PC-9 (cell line): ENCODE data around the gene LMTK3. TPM values are rescaled to one million over a fixed set of nuclear protein-coding genes. Genes with fewer than 3 reads are reported as not detected.
"Not testable (repeated sequence)": the region's sequence is repeated elsewhere in the genome, so short reads cannot be mapped to it uniquely, and the experiment has no call there.

ENCODE experiments used
- BruUV-seq: library from RNA; stranded (reverse); fragments of 400-500 nt; replicated peaks from 2 replicates; lab custom pipeline; 2021; lab: Mats Ljungman, UMichigan
- CTCF ChIA-PET: fragments of 300-600 bp; sonication (Branson Sonifier 250); formaldehyde crosslinking; loops from one replicate; lab custom pipeline; 2022; ENCODE audit warnings: antibody characterized with exemption; lab: Charles Lee
- POLR2A ChIA-PET: fragments of 300-600 bp; sonication (Branson Sonifier 250); formaldehyde crosslinking; loops from one replicate; lab custom pipeline; 2022; ENCODE audit warnings: antibody characterized with exemption; ENCODE audit not compliant: unreplicated experiment; lab: Charles Lee
- DNase-seq, 2 experiments: peaks; one replicate each; pipeline versions ENCODE4 v3.0.0 to v3.0.0-alpha.2; 2015 to 2022; ENCODE audit warnings: mixed read lengths in 1 of 2
- H2AFZ ChIP-seq: fragments of 200-600 bp; sonication (generic); 2 replicates; pipeline ENCODE4 v1.8.1; 2017; ENCODE audit warnings: antibody characterized with exemption
- H3F3A ChIP-seq: fragments of 200-600 bp; sonication (generic); 2 replicates; pipeline ENCODE4 v1.8.1; 2017; ENCODE audit warnings: antibody characterized with exemption, mild to moderate bottlenecking, low read depth; ENCODE audit not compliant: insufficient read depth
- H3K27ac ChIP-seq: fragments of 200-600 bp; sonication (generic); 2 replicates; pipeline ENCODE4 v1.6.1; 2016; ENCODE audit warnings: mixed run types
- H3K27me3 ChIP-seq: fragments of 200-600 bp; sonication (generic); 2 replicates; pipeline ENCODE4 v1.6.1; 2016; ENCODE audit warnings: low read depth, mixed run types; ENCODE audit not compliant: insufficient read depth
- H3K36me3 ChIP-seq: fragments of 200-600 bp; sonication (generic); 2 replicates; pipeline ENCODE4 v1.6.1; 2016; ENCODE audit warnings: low read depth, mixed run types
- H3K4me1 ChIP-seq: fragments of 200-600 bp; sonication (generic); replicated peaks from 2 replicates; pipeline ENCODE4 v1.6.1; 2016; ENCODE audit warnings: mixed run types; ENCODE audit not compliant: insufficient read depth
- H3K4me2 ChIP-seq: fragments of 200-600 bp; sonication (generic); 2 replicates; pipeline ENCODE4 v1.6.1; 2017; ENCODE audit warnings: mixed run types
- H3K4me3 ChIP-seq: fragments of 200-600 bp; sonication (generic); 2 replicates; pipeline ENCODE4 v1.6.1; 2016; ENCODE audit warnings: mixed run types
- H3K79me2 ChIP-seq: fragments of 200-600 bp; sonication (generic); 2 replicates; pipeline ENCODE4 v1.6.1; 2017; ENCODE audit warnings: low read depth, mixed run types
- H3K9me2 ChIP-seq: fragments of 200-600 bp; sonication (generic); 2 replicates; pipeline ENCODE4 v1.8.1; 2017; ENCODE audit warnings: mild to moderate bottlenecking; ENCODE audit not compliant: insufficient read depth
- H3K9me3 ChIP-seq: fragments of 200-600 bp; sonication (generic); 2 replicates; pipeline ENCODE4 v1.8.1; 2016; ENCODE audit warnings: low read depth; ENCODE audit not compliant: insufficient read depth
- H4K20me1 ChIP-seq: fragments of 200-600 bp; sonication (generic); 2 replicates; pipeline ENCODE4 v1.8.1; 2017; ENCODE audit not compliant: insufficient read depth
- EZH2 ChIP-seq: fragments of 200-600 bp; sonication (generic); IDR thresholded peaks from 2 replicates; pipeline ENCODE4 v1.8.0; 2017; ENCODE audit warnings: antibody characterized with exemption, low read depth
- intact Hi-C: fragments of 100-400 bp; cut with micrococcal nuclease; formaldehyde crosslinking; loops from one replicate; pipeline ENCODE4 v1.10.0; 2022; ENCODE audit not compliant: unreplicated experiment
- total RNA-seq: library from RNA; stranded (reverse); gene quantifications from 2 replicates; pipeline ENCODE4 v1.2.3, GENCODE V29; 2021
- TF ChIP-seq, protein P1 (sequence below): fragments of 200-600 bp; sonication (generic); conservative IDR thresholded peaks from 2 replicates; pipeline ENCODE4 v1.6.1; 2017; ENCODE audit warnings: mixed run types, antibody characterized with exemption, mild to moderate bottlenecking, moderate library complexity

Gene LMTK3
- total RNA-seq, 1 experiment from 2014 or later: 13.9 TPM

GRCh38 chr19:48487948-48488347 lies 23.7 kb downstream of the LMTK3 start:
- ChIA-PET CTCF (interaction anchor here (0.5 to 1.5 kb wide), 9 partner anchors 14 to 329 kb away, joined by 3 to 19 read pairs (median 4); partner anchors contain the start of genes KDELR1 and TMEM143), POLR2A (interaction anchor here (0.6 kb wide), 8 partner anchors 10 to 1382 kb away, joined by 3 to 12 read pairs (median 4); partner anchors contain the start of genes KDELR1 and RCN3)
- DNase-seq: peak; percentile 97
- peak overlapping the region; percentile 68 for H3K4me2 ChIP-seq
- peaks cover 51% of the 10 kb centered on the region for H3K4me1 ChIP-seq
- intact Hi-C loops: loop anchor here (1.0 to 10.0 kb wide), 4 partner anchors 96 to 477 kb away; partner anchors contain the start of genes FTL, GRIN2D and KDELR1
- no peaks in the 10 kb centered on the region for H4K20me1 ChIP-seq
- no peaks in the 10 kb centered on the region for H3K9me3 ChIP-seq
- H3F3A ChIP-seq: peaks cover 75% of the 10 kb centered on the region
- no peaks in the 10 kb centered on the region for H3K27me3 ChIP-seq
- no peaks in the 10 kb centered on the region for H3K36me3 ChIP-seq
- no peaks in the 10 kb centered on the region for H3K79me2 ChIP-seq
- peak overlapping the region; percentile 88 for H3K27ac ChIP-seq
- TF ChIP-seq, protein P1, sequence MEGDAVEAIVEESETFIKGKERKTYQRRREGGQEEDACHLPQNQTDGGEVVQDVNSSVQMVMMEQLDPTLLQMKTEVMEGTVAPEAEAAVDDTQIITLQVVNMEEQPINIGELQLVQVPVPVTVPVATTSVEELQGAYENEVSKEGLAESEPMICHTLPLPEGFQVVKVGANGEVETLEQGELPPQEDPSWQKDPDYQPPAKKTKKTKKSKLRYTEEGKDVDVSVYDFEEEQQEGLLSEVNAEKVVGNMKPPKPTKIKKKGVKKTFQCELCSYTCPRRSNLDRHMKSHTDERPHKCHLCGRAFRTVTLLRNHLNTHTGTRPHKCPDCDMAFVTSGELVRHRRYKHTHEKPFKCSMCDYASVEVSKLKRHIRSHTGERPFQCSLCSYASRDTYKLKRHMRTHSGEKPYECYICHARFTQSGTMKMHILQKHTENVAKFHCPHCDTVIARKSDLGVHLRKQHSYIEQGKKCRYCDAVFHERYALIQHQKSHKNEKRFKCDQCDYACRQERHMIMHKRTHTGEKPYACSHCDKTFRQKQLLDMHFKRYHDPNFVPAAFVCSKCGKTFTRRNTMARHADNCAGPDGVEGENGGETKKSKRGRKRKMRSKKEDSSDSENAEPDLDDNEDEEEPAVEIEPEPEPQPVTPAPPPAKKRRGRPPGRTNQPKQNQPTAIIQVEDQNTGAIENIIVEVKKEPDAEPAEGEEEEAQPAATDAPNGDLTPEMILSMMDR: no peak
- peak overlapping the region; percentile 25; the same call in 1 of the 2 replicates for H3K4me3 ChIP-seq
- H2AFZ ChIP-seq: no peak overlapping the region
- no peaks in the 10 kb centered on the region for H3K9me2 ChIP-seq
- BruUV-seq: no TSS peak

DNA sequence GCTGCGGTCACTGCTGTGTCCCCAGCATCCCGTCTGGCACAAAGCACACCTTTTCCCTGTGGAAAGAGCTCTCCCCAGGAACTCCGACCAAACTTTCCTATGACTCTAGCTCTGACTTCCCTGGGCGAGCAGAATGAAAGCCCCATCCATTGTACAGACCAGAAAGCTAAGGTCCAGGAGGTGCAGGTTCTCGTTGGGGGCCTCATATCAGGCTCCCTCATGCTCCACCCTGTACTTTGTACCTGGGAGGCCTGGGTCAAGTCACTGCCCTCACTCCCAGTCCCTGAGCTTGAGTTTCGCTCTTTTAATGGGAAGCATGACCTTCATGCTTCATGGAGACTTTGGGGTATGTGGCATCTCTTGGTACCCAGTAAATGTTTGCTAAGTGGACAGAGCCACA lies 24.1 kb downstream of the LMTK3 start:
- Histone ChIP-seq H3F3A (peaks cover 74% of the 10 kb centered on the region), H3K9me2 (no peaks in the 10 kb centered on the region), H3K4me1 (peaks cover 51% of the 10 kb centered on the region), H3K9me3 (no peaks in the 10 kb centered on the region), H3K36me3 (no peaks in the 10 kb centered on the region), H3K79me2 (no peaks in the 10 kb centered on the region), H4K20me1 (no peaks in the 10 kb centered on the region), H2AFZ (no peak overlapping the region), H3K27me3 (no peaks in the 10 kb centered on the region), H3K4me2 (peak overlapping the region; percentile 68), H3K4me3 (no peak overlapping the region; the same call in 1 of the 2 replicates), H3K27ac (peak overlapping the region; percentile 88)
- DNase-seq: no peak
- POLR2A ChIA-PET: interaction anchor here (0.5 to 0.7 kb wide), 9 partner anchors 9 to 1827 kb away, joined by 3 to 17 read pairs (median 4); partner anchors contain the start of genes DACT3 and RCN3
- BruUV-seq: TSS peak; percentile 35
- intact Hi-C loops: loop anchor here (5.0 to 10.0 kb wide), 2 partner anchors 95 to 477 kb away; partner anchors contain the start of genes FTL, GRIN2D and KDELR1
- TF ChIP-seq, protein P1: no peak
- no peak for TF ChIP-seq EZH2
- CTCF ChIA-PET: interaction anchor here (0.5 to 1.5 kb wide), 5 partner anchors 15 to 124 kb away, joined by 3 to 19 read pairs (median 3); partner anchors contain the start of genes KDELR1 and TMEM143

DNA sequence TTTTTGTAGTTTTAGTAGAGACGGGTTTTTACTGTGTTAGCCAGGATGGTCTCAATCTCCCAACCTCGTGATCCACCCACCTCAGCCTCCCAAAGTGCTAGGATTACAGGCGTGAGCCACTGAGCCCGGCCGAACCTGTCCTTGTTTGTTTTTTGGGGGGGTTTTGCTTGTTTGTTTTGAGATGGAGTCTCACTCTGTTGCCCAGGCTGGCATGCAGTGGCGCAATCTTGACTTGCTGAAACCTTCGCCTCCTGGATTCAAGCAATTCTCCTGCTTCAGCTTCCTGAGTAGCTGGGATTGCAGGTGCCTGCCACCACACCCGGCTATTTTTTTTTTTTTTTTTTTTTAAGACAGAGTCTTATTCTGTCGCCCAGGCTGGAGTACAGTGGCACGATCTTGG lies 24.9 kb downstream of the LMTK3 start:
- Histone ChIP-seq H3K4me1 (peaks cover 45% of the 10 kb centered on the region), H3F3A (peaks cover 75% of the 10 kb centered on the region), H3K4me2 (peak overlapping the region; percentile 68), H3K27ac (peak overlapping the region; percentile 88)
- H2AFZ ChIP-seq, H3K4me3 ChIP-seq, H3K9me3 ChIP-seq, H3K79me2 ChIP-seq, H3K9me2 ChIP-seq, H3K36me3 ChIP-seq, H4K20me1 ChIP-seq, H3K27me3 ChIP-seq, CTCF ChIA-PET: not testable (repeated sequence)
- intact Hi-C loops: loop anchor here (5.0 to 10.0 kb wide), 2 partner anchors 94 to 478 kb away; partner anchors contain the start of genes FTL, GRIN2D and KDELR1
- TF ChIP-seq, protein P1: 0 out of 2 replicates have a peak, but pooled peaks have one; percentile 15
- TSS peak; percentile 14 for BruUV-seq
- POLR2A ChIA-PET: interaction anchor here (0.5 to 0.7 kb wide), 4 partner anchors 15 to 1826 kb away, joined by 3 to 16 read pairs (median 4); partner anchors contain the start of gene DACT3
- DNase-seq: peak; percentile 40 to 90
